GM19099 (cell line): ENCODE data around the gene KLHDC7A.

Source experiments
- POLR2A ChIP-seq: IDR thresholded peaks from 3 replicates; pipeline ENCODE4 v1.6.1; 2011; ENCODE audit warnings: low read depth; ENCODE audit not compliant: insufficient read length; ENCODE audit errors: extremely low read depth

KLHDC7A gene

GRCh38 chr1:18480315-18481189, at the start of gene KLHDC7A:
Gene KLHDC7A (plus strand): TSS chr1:18480930. CDS start chr1:18480982, 52 bp downstream.
- no peak for TF ChIP-seq POLR2A

GRCh38 chr1:18434041-18434440, 46.7 kb upstream of the KLHDC7A start:
- TF ChIP-seq POLR2A: no peak

GRCh38 chr1:18440385-18441226, 40.1 kb upstream of the KLHDC7A start:
- TF ChIP-seq POLR2A: no peak

- TF ChIP-seq POLR2A: no peak
Observed at GRCh38 chr1:18443587-18444520, 36.9 kb upstream of the KLHDC7A start.

- no peak for TF ChIP-seq POLR2A
Observed at GRCh38 chr1:18444563-18444962, 36.2 kb upstream of the KLHDC7A start.

GRCh38 chr1:18446751-18447150, 34.0 kb upstream of the KLHDC7A start:
- TF ChIP-seq POLR2A: no peak

- TF ChIP-seq POLR2A: no peak
Observed at GRCh38 chr1:18447509-18448220, 33.1 kb upstream of the KLHDC7A start.

- TF ChIP-seq POLR2A: no peak
Observed at GRCh38 chr1:18448889-18449288, 31.8 kb upstream of the KLHDC7A start.

GRCh38 chr1:18452550-18452949, 28.2 kb upstream of the KLHDC7A start:
- no peak for TF ChIP-seq POLR2A

- TF ChIP-seq POLR2A: no peak
Observed at GRCh38 chr1:18458133-18459092, 22.3 kb upstream of the KLHDC7A start.

GRCh38 chr1:18461656-18462055, 19.1 kb upstream of the KLHDC7A start:
- no peak for TF ChIP-seq POLR2A

- no peak for TF ChIP-seq POLR2A
Observed at GRCh38 chr1:18463063-18463462, 17.7 kb upstream of the KLHDC7A start.
